Measurements from ENCODE around the gene LDAH.

LDAH gene

DNA sequence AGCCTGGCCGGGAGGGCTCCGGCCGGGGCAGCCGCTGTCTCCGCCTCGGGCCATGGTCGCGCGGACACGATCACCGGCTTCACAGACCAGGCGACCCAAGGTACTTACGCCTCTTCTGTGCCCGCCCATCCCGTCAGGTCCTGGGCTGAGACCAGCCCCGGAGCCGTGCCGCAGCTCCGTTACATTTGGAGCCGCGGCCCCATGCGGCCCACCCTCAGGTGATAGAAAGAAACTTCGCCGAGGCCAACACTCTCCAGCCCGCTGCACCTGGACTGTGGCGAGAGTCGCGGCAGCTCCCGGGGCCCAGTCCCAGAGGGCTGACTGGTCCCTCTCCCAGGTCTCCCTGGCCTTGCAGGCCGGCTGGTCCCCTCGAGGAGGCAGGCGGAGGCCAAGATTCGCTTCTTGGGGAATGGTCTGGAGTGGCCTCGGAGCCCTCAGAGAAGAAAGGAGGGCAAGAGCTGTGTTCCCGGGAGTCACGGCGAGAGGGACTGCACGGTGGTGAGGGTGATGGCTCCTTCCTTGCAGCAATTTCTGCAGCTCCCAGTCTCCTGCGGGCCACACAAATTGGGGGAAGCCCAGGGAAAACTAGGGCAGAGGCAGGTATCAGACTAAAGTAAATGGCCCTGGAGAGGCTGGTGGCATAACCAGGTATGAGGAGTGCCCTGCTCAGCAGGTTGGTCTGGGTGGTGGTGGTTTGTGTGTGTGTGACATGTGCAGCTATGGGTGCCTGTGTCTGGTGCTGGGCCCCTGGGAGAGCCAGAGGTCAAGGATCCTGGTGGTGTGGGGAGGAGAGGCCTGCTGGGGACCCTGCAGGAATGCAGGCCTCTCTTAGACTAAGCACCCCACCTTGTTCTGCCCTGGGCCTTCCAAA, 155.1 kb downstream of the LDAH start:
- no peak for DNase-seq (ENCODE audit: low spot score)

DNA sequence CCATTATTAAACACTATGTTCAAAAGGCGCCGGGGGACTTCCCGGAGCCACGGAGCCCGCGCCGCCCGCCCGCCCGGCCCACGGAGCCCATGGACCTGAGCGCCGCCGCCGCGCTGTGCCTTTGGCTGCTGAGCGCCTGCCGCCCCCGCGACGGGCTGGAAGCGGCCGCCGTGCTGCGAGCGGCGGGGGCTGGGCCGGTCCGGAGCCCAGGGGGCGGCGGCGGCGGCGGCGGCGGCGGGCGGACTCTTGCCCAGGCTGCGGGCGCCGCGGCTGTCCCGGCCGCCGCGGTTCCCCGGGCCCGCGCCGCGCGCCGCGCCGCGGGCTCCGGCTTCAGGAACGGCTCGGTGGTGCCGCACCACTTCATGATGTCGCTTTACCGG, 155.8 kb downstream of the LDAH start:
- DNase-seq (ENCODE audit: low spot score): no peak

DNA sequence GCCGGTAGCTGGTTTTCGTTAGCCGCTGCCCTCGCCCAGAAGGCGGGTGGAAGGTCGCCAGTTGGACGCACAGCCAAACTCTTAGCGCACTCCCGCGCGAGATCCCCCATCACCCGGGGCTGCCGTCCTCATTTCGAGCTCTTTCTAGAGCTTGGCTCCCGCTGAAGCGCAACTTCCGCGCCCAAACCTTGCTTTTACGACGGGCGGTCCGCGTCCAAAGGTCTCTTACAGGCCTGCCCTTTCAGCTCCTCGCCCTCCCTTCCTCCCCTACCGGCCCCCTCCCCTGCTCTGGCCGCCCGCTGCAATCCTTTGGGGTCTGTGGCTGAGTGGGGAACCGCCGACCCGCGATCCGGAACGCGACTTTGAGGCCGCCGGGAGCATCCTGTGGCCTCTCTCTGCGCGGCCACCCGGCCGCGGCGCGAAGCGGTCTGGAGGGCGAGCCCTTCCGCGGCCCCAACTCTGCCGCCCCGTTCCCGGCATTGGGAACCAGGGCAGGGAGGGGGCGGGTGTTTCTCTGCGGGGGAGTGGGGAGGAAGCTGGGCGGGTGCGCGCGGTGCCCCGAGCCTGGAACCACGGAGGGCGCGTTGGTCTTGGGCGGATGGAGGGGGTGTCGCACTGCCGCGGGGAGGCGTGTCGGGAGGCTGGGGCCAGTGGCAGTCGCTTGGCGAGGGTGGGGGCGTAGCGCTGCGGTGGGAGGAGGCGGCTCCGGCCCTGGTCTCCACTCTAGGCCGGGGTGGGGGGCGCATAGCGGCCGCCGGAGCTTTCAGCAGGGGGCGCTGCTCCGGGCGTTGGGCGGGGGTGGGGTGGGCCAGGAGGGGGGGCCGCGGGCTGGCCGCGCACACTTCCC, 156.4 kb downstream of the LDAH start, which contains the start of gene GDF7:
Gene GDF7, plus strand, starts transcription at position 841 of the 847 bp plus-strand sequence. CDS start 96 bp downstream, outside the sequence.
- DNase-seq (ENCODE audit: low spot score): peak; percentile 58

GRCh38 chr2:20666005-20666303, 156.9 kb downstream of the LDAH start:
- DNase-seq (ENCODE audit: low spot score): no peak

DNA sequence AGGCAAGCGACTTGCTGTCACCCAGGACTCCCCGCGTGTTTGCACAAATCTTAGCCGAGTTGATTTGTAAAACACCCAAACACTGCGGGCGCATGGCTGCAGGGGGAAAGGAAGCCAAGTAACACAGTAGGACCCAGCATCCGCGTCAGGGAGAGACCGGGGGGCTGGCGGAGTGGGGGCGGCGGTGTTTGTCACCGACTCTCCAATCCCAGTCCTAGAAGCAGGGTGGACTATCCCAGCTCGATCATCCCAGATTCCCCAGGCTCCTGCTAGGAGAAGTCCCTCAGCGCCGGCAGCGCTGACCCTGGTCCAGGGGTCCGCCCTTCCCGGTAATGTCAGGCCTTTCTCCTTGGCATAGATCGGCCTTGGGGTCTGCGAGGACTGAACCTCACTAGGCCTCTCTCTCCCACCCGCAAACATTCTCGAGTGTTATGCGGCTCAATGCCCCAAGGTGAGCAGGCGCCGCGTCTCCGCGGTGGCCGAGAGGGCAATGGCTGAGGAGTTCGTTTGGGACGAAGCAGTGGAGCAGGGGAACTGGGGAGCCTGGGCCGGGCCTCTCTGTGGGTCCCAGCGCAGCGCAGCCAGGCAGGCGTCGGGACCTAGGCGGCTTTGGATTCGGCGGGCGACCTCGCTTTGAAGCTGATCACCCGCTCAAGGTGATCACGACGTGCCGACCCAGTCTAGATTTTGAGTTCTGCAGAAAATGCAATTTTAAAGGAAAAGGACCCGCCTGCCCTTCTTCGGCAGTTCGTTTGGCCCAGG, 157.5 kb downstream of the LDAH start:
- DNase-seq (ENCODE audit: low spot score): no peak

DNA sequence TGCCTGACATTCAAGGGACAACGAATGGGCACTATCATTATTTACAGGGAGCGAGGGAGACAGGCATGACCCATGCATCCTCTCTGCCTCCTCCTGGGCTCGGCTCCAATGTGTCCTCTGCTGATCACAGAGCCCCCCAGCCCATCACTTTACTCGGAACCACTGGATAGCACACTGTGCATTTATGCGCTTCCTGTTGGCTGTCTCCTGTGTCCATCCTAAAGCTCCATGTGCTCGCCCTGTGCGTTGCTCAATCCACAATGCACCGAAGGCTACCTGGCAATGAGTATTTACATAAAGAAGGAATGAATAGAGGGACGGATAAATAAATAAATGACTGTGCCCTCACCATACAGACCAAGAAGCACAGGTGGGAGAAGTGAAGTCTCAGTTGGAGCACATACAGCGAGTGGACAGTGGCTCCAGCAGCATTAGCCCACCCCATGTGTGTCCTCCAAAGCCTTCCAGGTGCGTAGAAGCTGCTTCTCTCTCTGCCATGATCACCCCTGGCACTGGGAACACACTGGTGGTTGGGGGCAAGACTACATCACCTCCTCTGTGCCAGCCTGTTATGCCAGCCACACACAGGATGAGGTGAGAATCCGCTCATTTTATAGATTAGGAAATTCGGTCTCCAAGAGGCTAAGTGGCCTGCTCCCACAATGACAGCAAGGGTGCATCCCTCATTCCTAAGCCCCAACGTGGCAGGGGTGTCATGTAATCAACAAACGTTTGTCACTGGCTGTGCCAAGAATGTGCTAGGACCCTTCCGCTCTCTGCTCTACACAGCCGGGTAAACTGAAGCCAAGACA, 158.3 kb downstream of the LDAH start:
- DNase-seq (ENCODE audit: low spot score): no peak

GRCh38 chr2:20664071-20664390, 158.9 kb downstream of the LDAH start:
- no peak for DNase-seq (ENCODE audit: low spot score)

- DNase-seq (ENCODE audit: low spot score): no peak
Measured at GRCh38 chr2:20663196-20664070, 159.5 kb downstream of the LDAH start.

DNA sequence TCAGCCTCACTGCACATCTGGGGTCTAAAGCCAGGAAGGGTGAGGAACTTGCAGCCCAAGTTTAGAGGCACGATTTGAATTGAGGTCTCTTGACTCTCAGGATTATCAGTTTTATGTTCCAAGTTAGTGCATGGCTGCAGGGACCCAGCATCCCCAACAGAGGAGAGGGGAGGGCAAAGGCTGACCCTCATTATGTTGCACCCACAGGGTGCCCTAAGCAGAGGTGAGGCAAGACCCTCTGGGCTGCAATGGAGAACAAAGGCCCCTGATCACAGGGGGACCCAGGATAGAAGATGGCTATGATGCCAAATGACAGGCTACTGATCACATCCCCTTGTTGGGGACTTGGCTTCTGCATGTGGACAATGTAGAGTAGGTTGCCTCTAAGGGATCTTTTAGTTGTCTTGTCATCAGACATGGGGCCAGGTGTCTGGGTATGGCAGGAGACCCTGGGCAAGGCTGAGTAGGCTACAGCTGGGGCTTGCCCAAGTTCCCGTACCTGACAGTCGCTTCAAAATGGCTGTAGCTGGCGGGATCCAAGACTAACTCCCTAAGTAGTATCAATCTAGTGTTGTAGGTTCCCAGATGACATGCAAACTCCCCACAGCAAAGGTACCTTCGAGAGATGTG, 160.5 kb downstream of the LDAH start:
- no peak for DNase-seq (ENCODE audit: low spot score)

DNA sequence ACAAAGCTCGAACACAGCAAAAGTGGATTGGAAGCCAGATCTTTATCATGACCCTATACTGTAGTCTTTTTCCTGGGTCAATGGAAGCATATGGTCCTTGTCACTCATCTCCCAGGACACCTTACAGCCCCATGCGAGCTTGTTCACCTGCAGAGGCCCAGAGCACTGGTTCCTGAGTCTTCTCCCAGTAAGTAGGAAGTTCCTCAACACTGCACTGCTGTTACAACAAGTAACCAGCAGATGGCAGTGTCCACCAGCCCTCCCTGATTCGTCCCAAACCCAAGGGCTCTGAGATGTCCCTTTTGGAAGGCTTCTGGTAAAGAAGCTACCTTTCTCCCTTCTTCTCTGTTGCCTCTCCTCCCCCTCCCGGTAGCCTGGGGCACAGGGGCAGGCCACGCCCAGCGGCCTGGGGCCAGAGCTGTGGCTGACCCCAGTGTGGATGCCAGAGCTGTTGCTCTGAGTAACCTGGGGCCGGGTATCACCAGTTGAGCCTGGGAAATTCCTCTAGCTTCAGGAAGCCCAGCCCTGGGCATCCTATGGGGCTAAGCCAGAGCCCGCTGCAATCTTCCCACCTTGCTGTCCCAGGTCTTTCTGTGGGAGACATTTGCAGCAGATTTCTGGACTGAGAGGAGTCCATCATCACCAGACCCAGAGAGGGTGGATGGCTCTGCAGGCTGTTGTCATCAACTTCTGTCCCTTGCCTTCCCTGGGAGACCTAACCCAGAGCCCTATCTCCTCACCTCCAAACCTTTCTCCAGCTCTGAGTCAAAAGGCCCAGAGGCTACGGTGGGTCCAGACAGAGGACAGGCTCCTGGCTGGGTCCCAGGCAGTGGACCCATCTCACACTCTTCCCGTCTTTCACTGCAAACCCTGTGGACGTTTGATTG, 161.2 kb downstream of the LDAH start:
- peak; percentile 85 for DNase-seq (ENCODE audit: low spot score)

DNA sequence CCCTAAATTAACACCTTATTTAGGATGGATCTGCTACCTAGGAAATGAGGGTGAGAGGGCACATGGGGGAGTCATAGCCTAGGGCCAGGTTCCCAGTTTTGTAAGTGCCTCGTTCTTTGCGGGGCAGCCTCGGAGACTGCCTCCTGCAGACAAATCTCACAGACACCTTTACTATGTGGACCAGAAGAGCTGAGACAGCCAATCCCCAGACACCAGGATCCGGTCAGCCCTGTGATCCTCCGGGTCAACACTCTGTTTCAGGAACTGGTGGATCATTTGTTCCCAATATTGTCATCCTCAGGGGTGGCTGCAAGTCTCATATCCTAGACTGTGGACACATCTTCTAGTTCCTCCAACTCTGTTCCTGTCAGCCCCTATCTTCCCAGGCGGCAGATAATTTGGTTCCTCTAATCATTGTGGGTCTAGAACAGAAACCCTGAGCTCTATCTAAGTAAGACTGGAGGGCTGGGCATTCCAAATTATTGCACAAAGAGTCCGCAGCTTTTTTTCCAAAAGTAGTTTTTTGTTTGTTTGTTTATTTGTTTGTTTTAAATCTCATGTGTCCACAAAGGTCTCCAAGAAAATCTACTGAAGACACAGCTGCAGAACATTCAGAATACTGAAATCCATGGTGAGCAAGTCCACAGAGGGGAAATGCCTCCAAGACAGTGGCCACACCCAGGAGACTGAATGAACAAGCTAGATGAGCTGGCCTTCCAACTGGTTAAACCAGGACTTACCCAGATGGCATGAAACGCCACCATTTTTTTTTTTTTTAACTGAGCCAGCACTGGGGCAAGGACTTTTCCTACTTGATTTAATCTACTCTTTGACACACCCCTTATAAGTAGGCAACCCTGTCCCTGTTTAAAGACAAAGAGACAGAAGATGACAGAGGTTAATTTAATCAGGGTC, 162.1 kb downstream of the LDAH start:
- DNase-seq (ENCODE audit: low spot score): peak; percentile 74

DNA sequence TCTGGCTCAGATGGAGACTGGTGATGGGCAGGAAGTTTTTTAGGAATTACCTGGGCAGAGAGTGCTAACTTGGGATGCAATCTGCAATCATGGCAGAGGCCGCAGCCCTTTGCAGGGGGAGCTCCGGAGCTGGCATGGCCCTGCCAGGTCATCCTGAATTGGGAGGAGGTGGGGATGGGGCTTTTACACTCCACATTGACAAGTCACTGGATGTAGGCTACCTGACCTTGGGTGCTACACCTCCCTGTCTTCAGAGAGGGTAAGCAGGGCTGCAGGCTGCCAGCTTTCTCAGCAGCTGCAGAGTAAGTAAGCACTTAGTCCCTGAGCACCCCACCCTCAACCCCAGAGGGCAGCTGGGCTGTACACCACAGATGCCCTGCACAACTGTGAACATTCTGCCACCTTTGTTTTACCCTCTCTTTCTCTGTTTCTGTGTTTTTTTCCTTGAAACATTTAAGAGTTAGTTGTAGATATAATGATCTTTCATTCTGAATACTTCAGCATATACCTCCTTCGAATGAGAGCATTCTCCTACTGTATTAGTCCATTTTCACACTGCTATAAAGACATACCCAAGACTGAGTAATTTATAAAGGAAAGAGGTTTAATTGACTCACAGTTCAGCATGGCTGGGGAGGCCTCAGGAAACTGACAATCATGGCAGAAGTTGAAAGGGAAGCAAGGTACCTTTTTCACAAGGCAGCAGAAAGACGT, 165.2 kb downstream of the LDAH start:
- DNase-seq (ENCODE audit: low spot score): no peak

DNA sequence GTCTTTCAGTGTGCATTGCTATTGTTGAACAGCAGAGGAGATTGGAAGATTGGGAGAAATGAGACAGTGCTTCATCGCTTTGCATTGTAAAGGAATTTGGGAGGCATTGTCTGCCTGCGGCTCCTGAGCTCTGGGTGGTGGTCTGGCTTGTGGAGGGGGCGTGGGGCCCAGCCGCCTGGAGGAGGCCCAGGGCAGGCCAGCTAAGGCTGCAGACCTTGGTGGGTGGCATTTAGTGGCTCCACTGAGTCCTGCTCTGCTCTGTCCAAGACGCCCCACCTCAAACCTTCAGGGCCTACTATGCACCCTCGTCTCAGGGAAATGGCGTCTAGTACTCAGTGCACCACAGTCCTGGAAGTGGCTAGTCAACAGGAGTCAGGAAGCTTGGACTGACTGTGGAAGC, 166.3 kb downstream of the LDAH start:
- DNase-seq (ENCODE audit: low spot score): no peak

DNA sequence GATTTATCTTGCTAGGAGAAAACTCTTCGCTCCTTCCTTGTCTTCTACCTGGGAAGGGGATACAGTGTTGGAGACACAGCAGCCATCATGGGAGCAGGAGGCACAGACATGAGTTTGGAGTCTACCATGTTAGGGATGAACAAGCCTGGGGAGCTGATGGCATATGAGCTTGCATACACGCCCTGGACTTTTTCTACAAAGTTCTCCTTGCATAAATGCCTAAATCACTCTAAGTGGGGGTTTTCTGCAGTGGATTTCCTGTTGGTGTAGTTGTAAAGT, 168.4 kb downstream of the LDAH start:
- DNase-seq (ENCODE audit: low spot score): no peak

DNA sequence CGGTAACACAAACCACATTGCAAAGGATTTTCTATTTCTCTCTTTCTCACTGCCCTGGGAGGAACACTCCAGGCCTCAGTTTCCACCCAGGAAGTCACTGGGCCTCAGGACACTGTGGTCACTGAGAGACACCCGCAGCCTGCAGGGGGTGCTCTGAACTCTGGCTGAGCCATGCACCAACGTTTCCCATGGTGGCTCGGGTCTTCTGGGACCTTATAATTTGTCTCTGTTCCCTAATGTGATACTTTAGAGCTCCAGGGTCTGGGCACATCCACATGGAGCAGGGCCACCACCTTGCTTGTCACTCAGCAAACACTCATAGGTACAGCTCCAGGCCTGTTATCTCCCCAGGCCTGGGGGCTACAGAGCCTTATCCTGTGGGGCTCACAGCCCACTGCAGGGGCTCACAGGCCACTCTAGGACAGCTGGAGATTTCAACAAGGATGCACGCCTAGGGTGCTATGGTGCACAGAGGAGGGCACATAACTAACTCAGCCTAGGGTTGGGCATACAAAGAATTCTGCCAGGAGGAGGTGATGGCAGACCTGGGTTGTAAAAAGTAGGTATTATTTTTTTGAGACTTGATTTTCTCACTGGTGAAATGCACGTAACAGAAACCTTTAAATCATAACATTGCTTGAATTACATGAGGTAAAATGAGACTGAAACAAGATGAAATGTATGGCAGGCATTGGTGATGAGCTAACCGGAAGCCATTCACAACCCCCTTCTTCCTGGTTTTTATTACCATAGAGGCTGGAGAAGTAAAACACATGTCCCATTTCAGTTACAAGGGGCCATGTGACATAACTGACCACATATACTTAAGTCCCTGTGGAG, 169.0 kb downstream of the LDAH start:
- DNase-seq (ENCODE audit: low spot score): no peak

GRCh38 chr2:20652673-20653575, 170.0 kb downstream of the LDAH start:
- no peak for DNase-seq (ENCODE audit: low spot score)

Data from AG08396 (cell line).